ENCODE results near the gene SCYGR2.

The SCYGR2 gene

DNA sequence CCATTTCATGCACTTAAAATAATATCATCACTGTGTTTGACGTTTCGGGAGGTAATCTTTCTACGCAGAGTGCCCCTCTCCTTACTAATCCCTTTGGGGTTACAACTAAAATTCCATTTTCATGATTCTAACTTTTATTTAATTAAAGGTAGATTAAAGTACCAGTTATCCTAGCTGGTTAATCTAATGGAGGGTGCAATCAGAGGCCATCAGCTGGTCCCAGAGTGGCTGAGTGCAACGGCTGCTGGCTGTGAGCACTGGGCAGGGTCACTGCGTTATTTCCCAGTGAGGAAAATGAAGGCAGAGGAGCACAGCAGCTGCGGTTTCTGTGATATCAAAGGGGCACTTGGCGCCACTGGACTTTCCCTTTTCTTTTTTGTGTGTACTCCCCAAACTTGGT lies 30.7 kb downstream of the SCYGR2 start:
- Histone ChIP-seq H2AK5ac (ENCODE audit: low read length) (no peak overlapping the region), H3K27me3 (ENCODE audit: insufficient read depth, low read length, poor library complexity) (no peaks in the 10 kb centered on the region), H2BK5ac (ENCODE audit: low read length) (no peak overlapping the region), H4K5ac (ENCODE audit: low read length) (no peak overlapping the region), H3K79me1 (ENCODE audit: low read length) (no peaks in the 10 kb centered on the region), H4K8ac (ENCODE audit: low read depth, low read length) (no peak overlapping the region), H2BK120ac (ENCODE audit: low read depth, low read length) (no peak overlapping the region), H2BK15ac (replicated peaks; ENCODE audit: low read depth) (no peak overlapping the region), H3K36me3 (ENCODE audit: control insufficient read depth, insufficient read depth, low read length) (no peaks in the 10 kb centered on the region), H3K9ac (ENCODE audit: low read length) (no peak overlapping the region), H3K23ac (ENCODE audit: low read length) (no peak overlapping the region), H3K18ac (ENCODE audit: low read length) (no peak overlapping the region), H3K4ac (ENCODE audit: low read depth, low read length) (no peak overlapping the region), H3K4me1 (ENCODE audit: control insufficient read depth, low read depth, low read length) (no peaks in the 10 kb centered on the region), H3K4me2 (ENCODE audit: low read length) (no peak overlapping the region), H3K4me3 (ENCODE audit: low read length) (no peak overlapping the region), H3K79me2 (ENCODE audit: control insufficient read depth, insufficient read depth, low read length) (no peaks in the 10 kb centered on the region), H3K27ac (ENCODE audit: low read depth, low read length) (no peak overlapping the region), H3K56ac (ENCODE audit: low read length) (no peak overlapping the region)
- DNase-seq: no peak
- WGBS (ENCODE audit: extremely low coverage, insufficient coverage, low lambda C conversion rate): no CpG with 5 or more reads among the region's 7 CpGs

DNA sequence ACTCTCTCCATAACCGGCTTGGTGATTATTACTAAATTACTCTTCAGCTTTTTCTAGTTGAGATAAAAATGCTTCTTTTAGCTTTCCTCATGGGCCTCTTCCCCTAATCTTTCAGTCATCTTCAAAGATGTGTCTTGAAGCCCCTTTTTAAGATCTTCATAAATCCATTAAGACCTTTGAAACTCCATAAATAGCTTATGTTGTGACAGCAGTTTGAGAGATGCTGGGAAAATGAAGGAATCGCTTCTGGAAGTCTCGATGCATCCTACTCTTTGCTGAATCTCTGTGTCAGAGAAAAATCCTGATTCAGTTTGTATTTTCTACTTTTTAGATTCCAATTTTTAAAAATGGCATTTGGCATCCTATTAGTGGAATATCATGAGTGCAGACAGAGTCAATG lies 31.6 kb downstream of the SCYGR2 start:
- Histone ChIP-seq H3K23ac (ENCODE audit: low read length) (no peak overlapping the region), H3K27me3 (ENCODE audit: insufficient read depth, low read length, poor library complexity) (no peaks in the 10 kb centered on the region), H3K18ac (ENCODE audit: low read length) (no peak overlapping the region), H4K5ac (ENCODE audit: low read length) (no peak overlapping the region), H3K27ac (ENCODE audit: low read depth, low read length) (no peak overlapping the region), H3K4me3 (ENCODE audit: low read length) (no peak overlapping the region), H3K56ac (ENCODE audit: low read length) (no peak overlapping the region), H2AK5ac (ENCODE audit: low read length) (no peak overlapping the region), H2BK15ac (replicated peaks; ENCODE audit: low read depth) (no peak overlapping the region), H3K4me1 (ENCODE audit: control insufficient read depth, low read depth, low read length) (no peaks in the 10 kb centered on the region), H3K36me3 (ENCODE audit: control insufficient read depth, insufficient read depth, low read length) (no peaks in the 10 kb centered on the region), H3K79me2 (ENCODE audit: control insufficient read depth, insufficient read depth, low read length) (no peaks in the 10 kb centered on the region), H3K9ac (ENCODE audit: low read length) (no peak overlapping the region), H4K8ac (ENCODE audit: low read depth, low read length) (no peak overlapping the region), H2BK5ac (ENCODE audit: low read length) (no peak overlapping the region), H2BK120ac (ENCODE audit: low read depth, low read length) (no peak overlapping the region), H3K79me1 (ENCODE audit: low read length) (no peaks in the 10 kb centered on the region), H3K4me2 (ENCODE audit: low read length) (no peak overlapping the region), H3K4ac (ENCODE audit: low read depth, low read length) (no peak overlapping the region)
- DNase-seq: no peak
- WGBS (ENCODE audit: extremely low coverage, insufficient coverage, low lambda C conversion rate): no CpG with 5 or more reads among the region's 3 CpGs

DNA sequence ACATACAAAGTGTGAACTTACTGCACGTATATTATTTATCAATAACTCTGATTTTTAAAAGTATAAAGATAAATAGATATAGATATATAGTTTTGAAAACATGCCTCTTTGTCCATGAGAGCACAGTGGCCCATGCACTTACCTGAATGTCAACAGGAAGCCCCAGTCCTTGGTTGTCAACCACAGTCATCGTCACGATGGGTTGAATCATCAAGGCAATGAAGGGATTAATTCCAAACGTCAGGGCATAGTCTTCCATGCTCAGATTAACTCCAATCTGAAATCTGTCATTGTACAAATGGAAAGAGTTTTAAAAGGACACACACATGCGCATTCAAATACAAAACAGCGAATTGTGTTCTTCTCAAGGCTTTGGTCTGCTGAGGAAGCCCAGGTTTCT lies 34.1 kb downstream of the SCYGR2 start:
- H2BK5ac ChIP-seq (ENCODE audit: low read length): no peak overlapping the region
- H3K79me2 ChIP-seq (ENCODE audit: control insufficient read depth, insufficient read depth, low read length): no peaks in the 10 kb centered on the region
- no peak overlapping the region for H3K4ac ChIP-seq (ENCODE audit: low read depth, low read length)
- H3K79me1 ChIP-seq (ENCODE audit: low read length): no peaks in the 10 kb centered on the region
- H3K56ac ChIP-seq (ENCODE audit: low read length): no peak overlapping the region
- no peak overlapping the region for H4K5ac ChIP-seq (ENCODE audit: low read length)
- H3K4me3 ChIP-seq (ENCODE audit: low read length): no peak overlapping the region
- H2AK5ac ChIP-seq (ENCODE audit: low read length): no peak overlapping the region
- no peak overlapping the region for H3K27ac ChIP-seq (ENCODE audit: low read depth, low read length)
- H4K8ac ChIP-seq (ENCODE audit: low read depth, low read length): no peak overlapping the region
- no peak overlapping the region for H3K4me2 ChIP-seq (ENCODE audit: low read length)
- no peak for DNase-seq
- no peak overlapping the region for H3K23ac ChIP-seq (ENCODE audit: low read length)
- WGBS (ENCODE audit: extremely low coverage, insufficient coverage, low lambda C conversion rate): no CpG with 5 or more reads among the region's 6 CpGs
- no peak overlapping the region for H3K18ac ChIP-seq (ENCODE audit: low read length)
- H2BK15ac ChIP-seq (replicated peaks; ENCODE audit: low read depth): no peak overlapping the region
- no peaks in the 10 kb centered on the region for H3K36me3 ChIP-seq (ENCODE audit: control insufficient read depth, insufficient read depth, low read length)
- H3K4me1 ChIP-seq (ENCODE audit: control insufficient read depth, low read depth, low read length): no peaks in the 10 kb centered on the region
- no peaks in the 10 kb centered on the region for H3K27me3 ChIP-seq (ENCODE audit: insufficient read depth, low read length, poor library complexity)
- H3K9ac ChIP-seq (ENCODE audit: low read length): no peak overlapping the region
- no peak overlapping the region for H2BK120ac ChIP-seq (ENCODE audit: low read depth, low read length)

DNA sequence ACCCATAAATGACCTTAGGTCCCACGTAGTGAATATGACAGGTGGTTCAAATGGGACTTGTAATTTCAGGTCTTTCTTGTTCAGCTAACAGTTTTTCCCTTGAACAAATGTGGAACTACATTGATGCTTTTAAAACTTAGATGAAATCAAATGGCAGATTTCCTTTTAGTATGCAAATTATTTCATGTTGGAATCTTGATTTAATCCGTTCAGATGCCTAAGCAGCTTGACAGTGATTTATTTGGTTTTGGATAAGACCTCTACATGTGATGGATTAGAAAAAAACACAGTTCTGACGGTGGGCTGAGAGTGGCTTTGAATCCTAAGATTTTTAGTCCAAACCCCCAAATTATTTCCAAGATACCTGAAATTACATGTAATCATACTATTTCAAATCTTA lies 35.5 kb downstream of the SCYGR2 start:
- H3K27ac ChIP-seq (ENCODE audit: low read depth, low read length): no peak overlapping the region
- H3K4me3 ChIP-seq (ENCODE audit: low read length): no peak overlapping the region
- no peaks in the 10 kb centered on the region for H3K79me2 ChIP-seq (ENCODE audit: control insufficient read depth, insufficient read depth, low read length)
- H3K56ac ChIP-seq (ENCODE audit: low read length): no peak overlapping the region
- no peak for DNase-seq
- H3K4ac ChIP-seq (ENCODE audit: low read depth, low read length): no peak overlapping the region
- H3K79me1 ChIP-seq (ENCODE audit: low read length): no peaks in the 10 kb centered on the region
- H2BK120ac ChIP-seq (ENCODE audit: low read depth, low read length): no peak overlapping the region
- H3K27me3 ChIP-seq (ENCODE audit: insufficient read depth, low read length, poor library complexity): no peaks in the 10 kb centered on the region
- no peak overlapping the region for H2AK5ac ChIP-seq (ENCODE audit: low read length)
- H3K23ac ChIP-seq (ENCODE audit: low read length): no peak overlapping the region
- H3K4me1 ChIP-seq (ENCODE audit: control insufficient read depth, low read depth, low read length): no peaks in the 10 kb centered on the region
- no peaks in the 10 kb centered on the region for H3K36me3 ChIP-seq (ENCODE audit: control insufficient read depth, insufficient read depth, low read length)
- H4K5ac ChIP-seq (ENCODE audit: low read length): no peak overlapping the region
- H3K4me2 ChIP-seq (ENCODE audit: low read length): no peak overlapping the region
- H2BK5ac ChIP-seq (ENCODE audit: low read length): no peak overlapping the region
- H2BK15ac ChIP-seq (replicated peaks; ENCODE audit: low read depth): no peak overlapping the region
- WGBS (ENCODE audit: extremely low coverage, insufficient coverage, low lambda C conversion rate): no CpG with 5 or more reads among the region's 3 CpGs
- no peak overlapping the region for H4K8ac ChIP-seq (ENCODE audit: low read depth, low read length)
- H3K9ac ChIP-seq (ENCODE audit: low read length): no peak overlapping the region
- no peak overlapping the region for H3K18ac ChIP-seq (ENCODE audit: low read length)

DNA sequence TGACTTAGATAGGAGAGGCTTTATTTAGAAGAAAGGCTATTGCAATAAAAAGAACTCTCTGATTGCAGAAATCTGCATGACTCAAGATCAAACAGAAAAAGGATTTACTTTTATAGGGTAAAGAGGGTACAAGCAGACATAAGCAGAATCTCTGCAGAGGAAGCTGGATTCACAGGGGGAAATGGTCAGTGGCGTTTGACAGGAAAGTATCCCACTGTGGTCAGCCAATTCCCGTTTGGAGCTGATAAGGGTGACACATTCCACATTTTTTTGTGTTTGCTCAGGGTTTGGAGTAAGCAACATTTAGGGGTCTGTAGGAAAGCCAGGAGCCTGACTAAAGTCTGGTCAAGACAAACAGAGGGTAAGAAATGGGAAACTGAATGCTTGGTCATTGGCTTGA lies 44.0 kb downstream of the SCYGR2 start:
- H3K4me2 ChIP-seq (ENCODE audit: low read length): no peak overlapping the region
- no peak overlapping the region for H2BK120ac ChIP-seq (ENCODE audit: low read depth, low read length)
- H3K4me3 ChIP-seq (ENCODE audit: low read length): no peak overlapping the region
- no peak overlapping the region for H4K5ac ChIP-seq (ENCODE audit: low read length)
- no peak overlapping the region for H3K18ac ChIP-seq (ENCODE audit: low read length)
- no peak overlapping the region for H3K23ac ChIP-seq (ENCODE audit: low read length)
- no peak overlapping the region for H4K8ac ChIP-seq (ENCODE audit: low read depth, low read length)
- H2AK5ac ChIP-seq (ENCODE audit: low read length): no peak overlapping the region
- H2BK5ac ChIP-seq (ENCODE audit: low read length): no peak overlapping the region
- H3K56ac ChIP-seq (ENCODE audit: low read length): no peak overlapping the region
- peak; percentile 42 for DNase-seq
- WGBS (ENCODE audit: extremely low coverage, insufficient coverage, low lambda C conversion rate): no CpG with 5 or more reads among the region's 2 CpGs
- H3K4ac ChIP-seq (ENCODE audit: low read depth, low read length): no peak overlapping the region
- H3K36me3 ChIP-seq (ENCODE audit: control insufficient read depth, insufficient read depth, low read length): no peaks in the 10 kb centered on the region
- H3K79me2 ChIP-seq (ENCODE audit: control insufficient read depth, insufficient read depth, low read length): no peaks in the 10 kb centered on the region
- H3K27ac ChIP-seq (ENCODE audit: low read depth, low read length): no peak overlapping the region
- H3K9ac ChIP-seq (ENCODE audit: low read length): no peak overlapping the region
- H3K27me3 ChIP-seq (ENCODE audit: insufficient read depth, low read length, poor library complexity): no peaks in the 10 kb centered on the region
- H3K4me1 ChIP-seq (ENCODE audit: control insufficient read depth, low read depth, low read length): no peaks in the 10 kb centered on the region
- H3K79me1 ChIP-seq (ENCODE audit: low read length): no peaks in the 10 kb centered on the region
- no peak overlapping the region for H2BK15ac ChIP-seq (replicated peaks; ENCODE audit: low read depth)

DNA sequence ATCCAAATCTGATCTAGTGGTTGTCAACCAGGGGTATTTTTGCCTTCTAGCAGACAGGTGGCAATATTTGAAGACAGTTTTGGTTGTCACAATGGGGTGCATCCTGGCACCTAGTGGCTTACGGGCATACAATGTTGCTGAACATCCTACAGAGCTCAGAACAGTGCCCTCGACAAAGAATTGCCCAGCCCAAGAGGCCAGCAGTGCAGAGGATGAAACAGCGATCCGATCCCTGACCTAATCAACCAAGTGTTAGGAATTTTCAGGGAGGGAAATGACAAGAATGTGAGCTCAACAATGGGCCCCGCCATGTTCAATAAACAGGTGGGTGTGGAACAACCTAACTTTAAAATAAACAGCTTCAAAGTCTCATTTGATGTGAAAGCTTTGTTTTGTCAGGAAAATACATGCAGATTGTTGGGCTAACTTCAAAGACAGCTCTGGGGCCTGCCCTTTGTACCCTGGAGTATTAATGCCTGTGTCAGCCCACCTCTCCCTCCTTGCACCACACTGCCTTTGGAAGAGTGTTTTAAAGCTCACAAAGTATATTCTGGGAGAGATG lies 45.4 kb downstream of the SCYGR2 start:
- Histone ChIP-seq H3K79me2 (ENCODE audit: control insufficient read depth, insufficient read depth, low read length) (no peaks in the 10 kb centered on the region), H3K4me2 (ENCODE audit: low read length) (no peak overlapping the region), H3K27me3 (ENCODE audit: insufficient read depth, low read length, poor library complexity) (no peaks in the 10 kb centered on the region), H3K4me1 (ENCODE audit: control insufficient read depth, low read depth, low read length) (no peaks in the 10 kb centered on the region), H4K8ac (ENCODE audit: low read depth, low read length) (no peak overlapping the region), H2BK5ac (ENCODE audit: low read length) (no peak overlapping the region), H2BK120ac (ENCODE audit: low read depth, low read length) (no peak overlapping the region), H3K27ac (ENCODE audit: low read depth, low read length) (no peak overlapping the region), H3K23ac (ENCODE audit: low read length) (no peak overlapping the region), H2BK15ac (replicated peaks; ENCODE audit: low read depth) (no peak overlapping the region), H4K5ac (ENCODE audit: low read length) (no peak overlapping the region), H3K18ac (ENCODE audit: low read length) (no peak overlapping the region), H3K4me3 (ENCODE audit: low read length) (no peak overlapping the region), H3K56ac (ENCODE audit: low read length) (no peak overlapping the region), H3K79me1 (ENCODE audit: low read length) (no peaks in the 10 kb centered on the region), H2AK5ac (ENCODE audit: low read length) (no peak overlapping the region), H3K9ac (ENCODE audit: low read length) (no peak overlapping the region), H3K4ac (ENCODE audit: low read depth, low read length) (no peak overlapping the region), H3K36me3 (ENCODE audit: control insufficient read depth, insufficient read depth, low read length) (no peaks in the 10 kb centered on the region)
- DNase-seq: peak; percentile 47
- no CpG with 5 or more reads among the region's 5 CpGs for WGBS (ENCODE audit: extremely low coverage, insufficient coverage, low lambda C conversion rate)
